ENCODE measurements around the gene AEBP2. TPM values are rescaled to one million over a fixed set of nuclear protein-coding genes. Genes with fewer than 3 reads are reported as not detected.
"Not testable (repeated sequence)": the region's sequence is repeated elsewhere in the genome, so short reads cannot be mapped to it uniquely, and the experiment has no call there.

Gene AEBP2
- total RNA-seq, 4 donors from 2014 or later = 47.7 to 89.5 (median 56.7) TPM

DNA sequence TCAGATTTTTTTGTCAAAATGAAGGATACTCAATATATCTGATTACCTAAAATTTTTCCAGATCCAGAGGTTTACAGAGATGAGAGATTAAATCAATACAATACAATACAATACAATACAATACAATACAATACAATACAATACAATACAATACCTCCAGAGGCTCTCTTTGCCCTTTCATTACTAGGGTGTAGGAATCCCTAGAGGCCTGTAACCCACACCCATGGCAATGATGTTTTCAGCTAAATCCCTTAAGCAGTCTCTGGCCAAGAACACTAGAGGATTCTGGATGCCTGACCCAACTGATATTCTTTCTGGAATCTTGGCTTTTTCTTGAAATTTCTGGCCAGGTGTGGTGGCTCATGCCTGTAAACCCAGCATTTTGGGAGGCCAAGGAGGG lies 23.7 kb upstream of the AEBP2 start:
- no peaks in the 10 kb centered on the region for H3K27me3 ChIP-seq
- H3K9me3 ChIP-seq = no peaks in the 10 kb centered on the region
- H3K36me3 ChIP-seq = no peaks in the 10 kb centered on the region
- peaks cover 6% of the 10 kb centered on the region for H3K4me1 ChIP-seq
- no peak for DNase-seq (ENCODE audit: low spot score in 2 of 2)
- no peak overlapping the region for H3K27ac ChIP-seq
- no peak overlapping the region for H3K4me3 ChIP-seq
- TF ChIP-seq POLR2AphosphoS5 (IDR thresholded peaks at IDR 0.05) = no peak
- TF ChIP-seq, protein P1, sequence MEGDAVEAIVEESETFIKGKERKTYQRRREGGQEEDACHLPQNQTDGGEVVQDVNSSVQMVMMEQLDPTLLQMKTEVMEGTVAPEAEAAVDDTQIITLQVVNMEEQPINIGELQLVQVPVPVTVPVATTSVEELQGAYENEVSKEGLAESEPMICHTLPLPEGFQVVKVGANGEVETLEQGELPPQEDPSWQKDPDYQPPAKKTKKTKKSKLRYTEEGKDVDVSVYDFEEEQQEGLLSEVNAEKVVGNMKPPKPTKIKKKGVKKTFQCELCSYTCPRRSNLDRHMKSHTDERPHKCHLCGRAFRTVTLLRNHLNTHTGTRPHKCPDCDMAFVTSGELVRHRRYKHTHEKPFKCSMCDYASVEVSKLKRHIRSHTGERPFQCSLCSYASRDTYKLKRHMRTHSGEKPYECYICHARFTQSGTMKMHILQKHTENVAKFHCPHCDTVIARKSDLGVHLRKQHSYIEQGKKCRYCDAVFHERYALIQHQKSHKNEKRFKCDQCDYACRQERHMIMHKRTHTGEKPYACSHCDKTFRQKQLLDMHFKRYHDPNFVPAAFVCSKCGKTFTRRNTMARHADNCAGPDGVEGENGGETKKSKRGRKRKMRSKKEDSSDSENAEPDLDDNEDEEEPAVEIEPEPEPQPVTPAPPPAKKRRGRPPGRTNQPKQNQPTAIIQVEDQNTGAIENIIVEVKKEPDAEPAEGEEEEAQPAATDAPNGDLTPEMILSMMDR (IDR thresholded peaks at IDR 0.05) = no peak
- TF ChIP-seq EP300 (IDR thresholded peaks at IDR 0.05) = no peak
- TF ChIP-seq POLR2A (IDR thresholded peaks at IDR 0.05) = no peak

DNA sequence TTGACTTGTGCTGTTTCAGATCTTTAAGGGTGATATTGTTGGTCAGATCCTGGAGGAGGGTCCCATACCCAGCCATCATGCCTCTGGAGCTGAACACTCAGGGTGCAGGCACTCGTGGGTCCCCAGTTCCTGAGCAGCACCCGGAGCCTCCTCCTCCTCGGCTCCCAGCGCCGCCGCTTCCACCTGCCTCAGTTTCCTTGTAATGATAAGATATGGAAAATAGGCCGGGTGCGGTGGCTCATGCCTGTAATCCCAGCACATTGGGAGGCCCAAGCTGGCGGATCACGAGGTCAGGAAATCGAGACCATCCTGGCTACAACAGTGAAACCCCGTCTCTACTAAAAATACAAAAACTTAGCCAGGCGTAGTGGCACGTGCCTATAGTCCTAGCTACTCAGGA lies 20.2 kb upstream of the AEBP2 start:
- DNase-seq (ENCODE audit: low spot score in 2 of 2) = peak in 1 of 2 donors; percentile 47
- no peak overlapping the region for H3K27ac ChIP-seq
- H3K4me3 ChIP-seq = no peak overlapping the region
- H3K9me3 ChIP-seq = no peaks in the 10 kb centered on the region
- no peaks in the 10 kb centered on the region for H3K4me1 ChIP-seq
- no peaks in the 10 kb centered on the region for H3K27me3 ChIP-seq
- WGBS = 95% methylated on average over 14 of the region's 14 CpGs
- H3K36me3 ChIP-seq = no peaks in the 10 kb centered on the region
- TF ChIP-seq POLR2AphosphoS5 (IDR thresholded peaks at IDR 0.05) (no peak), POLR2A (IDR thresholded peaks at IDR 0.05) (no peak), EP300 (IDR thresholded peaks at IDR 0.05) (no peak)
- TF ChIP-seq, protein P1 (IDR thresholded peaks at IDR 0.05) = no peak

DNA sequence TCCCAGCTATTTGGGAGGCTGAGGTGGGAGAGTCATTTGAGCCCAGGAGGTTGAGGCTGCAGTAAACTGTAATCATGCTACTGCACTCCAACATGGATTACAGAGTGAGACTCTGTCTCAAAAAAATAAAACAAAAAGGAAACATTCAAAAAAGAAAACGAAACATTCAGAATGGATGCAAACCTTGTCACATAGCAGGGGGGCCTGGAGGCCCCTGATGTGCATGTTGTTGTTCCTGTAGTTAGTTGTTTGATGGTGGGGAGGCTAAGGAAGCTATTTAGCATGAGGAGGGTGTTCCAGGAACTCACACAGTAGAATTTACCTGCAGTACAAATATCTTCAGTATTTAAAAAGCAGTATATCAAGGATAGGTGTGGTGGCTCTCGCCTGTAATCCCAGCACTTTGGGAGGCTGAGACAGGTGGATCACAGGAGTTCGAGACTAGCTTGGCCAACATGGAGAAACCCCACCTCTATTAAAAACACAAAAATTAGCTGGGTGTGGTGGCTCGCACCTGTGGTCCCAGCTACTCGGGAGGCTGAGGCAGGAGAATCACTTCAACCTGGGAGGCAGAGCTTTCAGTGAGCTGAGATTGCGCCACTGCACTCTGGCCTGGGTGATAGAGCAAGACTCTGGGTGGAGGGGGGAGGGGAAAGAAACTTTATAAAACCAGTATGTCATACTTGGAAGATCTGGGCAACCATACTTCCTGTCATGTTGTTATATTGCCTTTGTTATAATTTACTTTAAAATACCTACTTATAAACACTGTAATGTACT lies 17.6 kb upstream of the AEBP2 start:
- Histone ChIP-seq H3K27me3 (no peaks in the 10 kb centered on the region), H3K27ac (no peak overlapping the region), H3K36me3 (no peaks in the 10 kb centered on the region), H3K9me3 (no peaks in the 10 kb centered on the region), H3K4me1 (no peaks in the 10 kb centered on the region), H3K4me3 (no peak overlapping the region)
- TF ChIP-seq POLR2AphosphoS5 (IDR thresholded peaks at IDR 0.05) = no peak
- no peak for TF ChIP-seq EP300 (IDR thresholded peaks at IDR 0.05)
- 90% methylated on average over 6 of the region's 6 CpGs for WGBS
- DNase-seq (ENCODE audit: low spot score in 2 of 2) = no peak

DNA sequence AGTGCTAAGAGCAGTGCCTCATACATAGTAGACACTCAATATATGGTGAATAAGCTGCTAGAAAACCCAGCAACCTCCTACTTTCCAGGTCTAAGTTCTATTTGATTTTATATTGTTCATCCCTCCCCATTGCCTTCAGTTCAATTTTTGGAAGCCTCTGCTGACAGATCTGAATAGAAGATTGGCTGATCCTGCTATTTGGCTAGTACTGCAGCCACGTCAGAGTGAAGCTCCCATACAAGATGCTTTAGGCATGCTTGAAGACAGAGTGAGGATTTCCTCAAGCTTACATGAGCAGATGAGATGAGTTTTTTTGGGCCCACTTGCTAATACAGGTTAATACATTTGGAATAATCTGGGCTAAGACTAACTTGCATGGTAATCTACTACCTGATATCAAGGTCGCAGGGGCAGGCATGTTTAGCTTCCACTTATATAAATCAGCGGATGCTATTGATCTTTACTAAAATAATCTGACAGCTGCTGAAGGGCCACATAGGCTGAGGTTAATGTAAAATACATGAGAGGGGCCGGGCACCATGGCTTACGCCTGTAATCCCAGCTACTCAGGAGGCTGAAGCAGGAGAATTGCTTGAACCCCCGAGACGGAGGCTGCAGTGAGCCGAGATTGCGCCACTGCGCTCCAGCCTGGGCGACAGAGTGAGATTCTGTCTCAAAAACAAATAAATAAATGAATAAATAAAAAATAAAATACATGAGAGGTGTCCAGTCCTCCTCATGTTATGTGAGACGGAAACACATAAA lies 15.9 kb upstream of the AEBP2 start:
- WGBS = 95% methylated on average over 12 of the region's 12 CpGs
- Histone ChIP-seq H3K27ac (no peak overlapping the region), H3K9me3 (no peaks in the 10 kb centered on the region), H3K36me3 (no peaks in the 10 kb centered on the region), H3K4me1 (no peaks in the 10 kb centered on the region), H3K4me3 (no peak overlapping the region), H3K27me3 (no peaks in the 10 kb centered on the region)
- no peak for TF ChIP-seq POLR2AphosphoS5 (IDR thresholded peaks at IDR 0.05)
- TF ChIP-seq POLR2A (IDR thresholded peaks at IDR 0.05) = no peak
- TF ChIP-seq, protein P1 (IDR thresholded peaks at IDR 0.05) = no peak
- no peak for TF ChIP-seq EP300 (IDR thresholded peaks at IDR 0.05)
- no peak for DNase-seq (ENCODE audit: low spot score in 2 of 2)

DNA sequence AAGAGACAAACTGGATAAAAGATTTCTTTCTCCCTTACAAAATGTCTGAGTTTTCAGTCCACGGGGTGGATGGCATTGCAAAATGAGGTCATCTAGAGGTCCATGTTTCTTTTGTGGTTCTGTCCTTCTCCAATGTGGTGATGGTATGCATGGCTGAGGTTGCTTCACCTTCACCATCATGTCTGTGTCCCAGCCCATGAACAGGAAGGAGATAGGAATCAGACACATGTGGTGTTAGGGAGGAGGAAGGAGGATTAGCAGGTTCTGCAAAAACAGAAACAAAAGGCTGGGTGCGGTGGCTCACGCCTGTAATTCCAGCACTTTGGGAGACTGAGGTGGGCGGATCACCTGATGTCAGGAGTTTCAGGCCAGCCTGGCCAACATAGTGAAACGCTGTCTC lies 11.0 kb upstream of the AEBP2 start:
- Histone ChIP-seq H3K4me3 (no peak overlapping the region), H3K27me3 (no peaks in the 10 kb centered on the region), H3K36me3 (no peaks in the 10 kb centered on the region), H3K27ac (no peak overlapping the region), H3K4me1 (peaks cover 16% of the 10 kb centered on the region), H3K9me3 (no peaks in the 10 kb centered on the region)
- DNase-seq (ENCODE audit: low spot score in 2 of 2) = no peak
- WGBS = 48% methylated on average over 5 of the region's 5 CpGs
- TF ChIP-seq, protein P1 (IDR thresholded peaks at IDR 0.05) = no peak
- TF ChIP-seq POLR2AphosphoS5 (IDR thresholded peaks at IDR 0.05) = no peak
- no peak for TF ChIP-seq EP300 (IDR thresholded peaks at IDR 0.05)
- TF ChIP-seq POLR2A (IDR thresholded peaks at IDR 0.05) = no peak

DNA sequence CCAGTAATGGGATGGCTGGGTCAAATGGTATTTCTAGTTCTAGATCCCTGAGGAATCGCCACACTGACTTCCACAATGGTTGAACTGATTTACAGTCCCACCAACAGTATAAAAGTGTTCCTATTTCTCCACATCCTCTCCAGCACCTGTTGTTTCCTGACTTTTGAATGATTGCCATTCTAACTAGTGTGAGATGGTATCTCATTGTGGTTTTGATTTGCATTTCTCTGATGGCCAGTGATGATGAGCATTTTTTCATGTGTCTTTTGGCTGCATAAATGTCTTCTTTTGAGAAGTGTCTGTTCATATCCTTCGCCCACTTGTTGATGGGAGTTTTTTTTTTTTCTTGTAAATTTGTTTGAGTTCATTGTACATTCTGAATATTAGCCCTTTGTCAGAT lies 9.8 kb upstream of the AEBP2 start:
- H3K4me3 ChIP-seq; H3K27ac ChIP-seq; H3K36me3 ChIP-seq; H3K9me3 ChIP-seq; DNase-seq (ENCODE audit: low spot score in 2 of 2); H3K27me3 ChIP-seq: not testable (repeated sequence)
- 91% methylated on average over 2 of the region's 2 CpGs for WGBS
- peaks cover 16% of the 10 kb centered on the region for H3K4me1 ChIP-seq

Measured in suprapubic skin (tissue), 4 donors.